Cerebellar cortex (tissue), 1 donor: ENCODE measurements around the gene ZNF839.
A peak's percentile ranks its signal among the peaks of the same experiment; 100 is the strongest.
"Not testable (repeated sequence)": the region's sequence is repeated elsewhere in the genome, so short reads cannot be mapped to it uniquely, and the experiment has no call there.

Experiments
- DNase-seq: peaks from one replicate; pipeline ENCODE4 v3.0.0-alpha.2; 2015; ENCODE audit warnings: low spot score

Gene ZNF839

GRCh38 chr14:102314242-102315011, 5.1 kb upstream of the ZNF839 start:
- peak; percentile 82 for DNase-seq

GRCh38 chr14:102315121-102315520, 4.4 kb upstream of the ZNF839 start:
- peak; percentile 36 for DNase-seq

- no peak for DNase-seq
Observed at GRCh38 chr14:102316338-102316742, 3.2 kb upstream of the ZNF839 start.

GRCh38 chr14:102316743-102317563, 2.6 kb upstream of the ZNF839 start:
- DNase-seq: peak; percentile 94

GRCh38 chr14:102317564-102318248, 1.8 kb upstream of the ZNF839 start:
- peak; percentile 81 for DNase-seq

GRCh38 chr14:102318781-102319276, 717 bp upstream of the ZNF839 start:
- DNase-seq: no peak

- peak; percentile 41 for DNase-seq
Observed at GRCh38 chr14:102320033-102320660, 601 bp downstream of the ZNF839 start.

GRCh38 chr14:102320671-102321455, 1.3 kb downstream of the ZNF839 start:
- no peak for DNase-seq

- DNase-seq: no peak
Observed at GRCh38 chr14:102321456-102322422, 2.2 kb downstream of the ZNF839 start.

- DNase-seq: peak; percentile 76
Observed at GRCh38 chr14:102323102-102323501, 3.6 kb downstream of the ZNF839 start.

- no peak for DNase-seq
Observed at GRCh38 chr14:102325791-102326345, 6.3 kb downstream of the ZNF839 start.

- no peak for DNase-seq
Observed at GRCh38 chr14:102326583-102326982, 7.0 kb downstream of the ZNF839 start.

- not testable (repeated sequence) for DNase-seq
Observed at GRCh38 chr14:102329381-102329780, 9.8 kb downstream of the ZNF839 start.

GRCh38 chr14:102330806-102331205, 11.3 kb downstream of the ZNF839 start:
- no peak for DNase-seq

- no peak for DNase-seq
Observed at GRCh38 chr14:102333390-102333789, 13.8 kb downstream of the ZNF839 start.

GRCh38 chr14:102333795-102334705, 14.5 kb downstream of the ZNF839 start:
- DNase-seq: no peak

- no peak for DNase-seq
Observed at GRCh38 chr14:102335163-102335562, 15.6 kb downstream of the ZNF839 start.

GRCh38 chr14:102338724-102339123, 19.2 kb downstream of the ZNF839 start:
- no peak for DNase-seq
